ENCODE results near the gene PPP1R9B.

The PPP1R9B gene

GRCh38 chr17:50114849-50115357, 35.6 kb downstream of the PPP1R9B start:
- H3K9ac ChIP-seq = no peak overlapping the region
- no peaks in the 10 kb centered on the region for H3K9me3 ChIP-seq (replicated peaks in 1 of 11)
- peaks cover 7 to 22% (median 10%) of the 10 kb centered on the region in 10 experiments for H3K4me1 ChIP-seq
- no peak overlapping the region for H3K4me3 ChIP-seq
- peaks cover 0 to 12% (median under 1%) of the 10 kb centered on the region in 11 experiments; a peak in 7 of 22 replicates for H3K36me3 ChIP-seq
- no peak overlapping the region for H3K27ac ChIP-seq
- H3K4me2 ChIP-seq = no peak overlapping the region
- TF ChIP-seq Cebpa-rat (IDR thresholded peaks at IDR 0.05) = no peak
- H3K27me3 ChIP-seq = peaks cover 32 to 46% (median 39%) of the 10 kb centered on the region in 11 experiments
- H4K20me1 ChIP-seq = peaks cover 0 to 48% (median 0%) of the 10 kb centered on the region in 11 experiments; a peak in 5 of 22 replicates

GRCh38 chr17:50114401-50114800, 36.1 kb downstream of the PPP1R9B start:
- Histone ChIP-seq H3K9me3 (replicated peaks in 1 of 11) (no peaks in the 10 kb centered on the region), H3K4me2 (no peak overlapping the region), H3K27ac (no peak overlapping the region), H4K20me1 (peaks cover 0 to 43% (median 0%) of the 10 kb centered on the region in 11 experiments; a peak in 5 of 22 replicates), H3K27me3 (peaks cover 30 to 41% (median 36%) of the 10 kb centered on the region in 11 experiments), H3K9ac (no peak overlapping the region), H3K4me1 (peaks cover 7 to 22% (median 10%) of the 10 kb centered on the region in 10 experiments), H3K4me3 (no peak overlapping the region), H3K36me3 (peaks cover 0 to 16% (median 4%) of the 10 kb centered on the region in 11 experiments; a peak in 8 of 22 replicates)
- TF ChIP-seq Cebpa-rat (IDR thresholded peaks at IDR 0.05) = no peak

GRCh38 chr17:50113624-50114320, 36.7 kb downstream of the PPP1R9B start:
- Histone ChIP-seq H3K27ac (no peak overlapping the region), H3K4me2 (no peak overlapping the region), H3K36me3 (peaks cover 0 to 22% (median 4%) of the 10 kb centered on the region in 11 experiments; a peak in 10 of 22 replicates), H3K4me1 (peaks cover 7 to 22% (median 10%) of the 10 kb centered on the region in 10 experiments), H3K9ac (no peak overlapping the region), H3K27me3 (peaks cover 24 to 35% (median 30%) of the 10 kb centered on the region in 11 experiments), H3K4me3 (no peak overlapping the region), H4K20me1 (peaks cover 0 to 37% (median 0%) of the 10 kb centered on the region in 11 experiments; a peak in 5 of 22 replicates), H3K9me3 (replicated peaks in 1 of 11) (no peaks in the 10 kb centered on the region)
- TF ChIP-seq Cebpa-rat (IDR thresholded peaks at IDR 0.05) = no peak

GRCh38 chr17:50112694-50113093, 37.8 kb downstream of the PPP1R9B start:
- no peak for TF ChIP-seq Cebpa-rat (IDR thresholded peaks at IDR 0.05)
- Histone ChIP-seq H3K9ac (no peak overlapping the region; a peak in 1 of 22 replicates), H3K36me3 (peaks cover 0 to 33% (median 4%) of the 10 kb centered on the region in 11 experiments; a peak in 10 of 22 replicates), H3K27ac (no peak overlapping the region), H3K4me1 (peaks cover 7 to 22% (median 9%) of the 10 kb centered on the region in 10 experiments), H3K9me3 (replicated peaks in 1 of 11) (no peaks in the 10 kb centered on the region), H3K4me3 (no peak overlapping the region), H4K20me1 (peaks cover 0 to 40% (median 0%) of the 10 kb centered on the region in 11 experiments; a peak in 5 of 22 replicates), H3K4me2 (no peak overlapping the region), H3K27me3 (peaks cover 13 to 24% (median 20%) of the 10 kb centered on the region in 11 experiments)

- H3K9me3 ChIP-seq (replicated peaks in 1 of 11) = no peaks in the 10 kb centered on the region
- TF ChIP-seq Cebpa-rat (IDR thresholded peaks at IDR 0.05) = no peak
- peak overlapping the region in 2 of 11 experiments; percentile 32 to 58; a peak in 4 of 22 replicates for H3K4me2 ChIP-seq
- peaks cover 0 to 39% (median 8%) of the 10 kb centered on the region in 11 experiments; a peak in 11 of 22 replicates for H3K36me3 ChIP-seq
- H3K27me3 ChIP-seq = peaks cover 6 to 17% (median 13%) of the 10 kb centered on the region in 11 experiments
- H3K4me1 ChIP-seq = peaks cover under 1 to 15% (median 2%) of the 10 kb centered on the region in 10 experiments; a peak in 12 of 20 replicates
- H3K27ac ChIP-seq = no peak overlapping the region
- peak overlapping the region in 2 of 11 experiments; percentile 4 to 9; a peak in 2 of 22 replicates for H3K9ac ChIP-seq
- no peak overlapping the region for H3K4me3 ChIP-seq
- peaks cover 0 to 40% (median 0%) of the 10 kb centered on the region in 11 experiments; a peak in 5 of 22 replicates for H4K20me1 ChIP-seq
These were observed 38.5 kb downstream of the PPP1R9B start for GRCh38 chr17:50111673-50112655.

- no peak overlapping the region for H3K4me3 ChIP-seq
- peaks cover 0 to 5% (median under 1%) of the 10 kb centered on the region in 11 experiments; a peak in 8 of 22 replicates for H3K27me3 ChIP-seq
- no peak overlapping the region for H3K4me2 ChIP-seq
- H3K27ac ChIP-seq = no peak overlapping the region
- peaks cover 0 to 47% (median 12%) of the 10 kb centered on the region in 11 experiments; a peak in 12 of 22 replicates for H3K36me3 ChIP-seq
- no peak overlapping the region for H3K9ac ChIP-seq
- H3K9me3 ChIP-seq (replicated peaks in 1 of 11) = no peaks in the 10 kb centered on the region
- TF ChIP-seq Cebpa-rat (IDR thresholded peaks at IDR 0.05) = no peak
- H3K4me1 ChIP-seq = peaks cover 0 to 13% (median 0%) of the 10 kb centered on the region in 10 experiments; a peak in 5 of 20 replicates
- H4K20me1 ChIP-seq = peaks cover 0 to 40% (median 0%) of the 10 kb centered on the region in 11 experiments; a peak in 4 of 22 replicates
These were observed 39.7 kb downstream of the PPP1R9B start for GRCh38 chr17:50110591-50111349.

GRCh38 chr17:50109785-50110184, 40.7 kb downstream of the PPP1R9B start:
- Histone ChIP-seq H3K27me3 (no peaks in the 10 kb centered on the region), H3K9ac (no peak overlapping the region), H3K36me3 (peaks cover 0 to 57% (median 18%) of the 10 kb centered on the region in 11 experiments; a peak in 12 of 22 replicates), H3K4me1 (peaks cover 0 to 13% (median 0%) of the 10 kb centered on the region in 10 experiments; a peak in 5 of 20 replicates), H3K4me2 (no peak overlapping the region), H3K27ac (no peak overlapping the region), H4K20me1 (peaks cover 0 to 37% (median 0%) of the 10 kb centered on the region in 11 experiments; a peak in 4 of 22 replicates), H3K4me3 (no peak overlapping the region), H3K9me3 (replicated peaks in 1 of 11) (no peaks in the 10 kb centered on the region)
- no peak for TF ChIP-seq Cebpa-rat (IDR thresholded peaks at IDR 0.05)
